Hepatic stellate cell (primary cell): ENCODE results near the gene CCDC92.

Source experiments
- DNase-seq: peaks from one replicate; pipeline ENCODE4 v3.0.0; 2011; ENCODE audit warnings: low spot score

Gene CCDC92

DNA sequence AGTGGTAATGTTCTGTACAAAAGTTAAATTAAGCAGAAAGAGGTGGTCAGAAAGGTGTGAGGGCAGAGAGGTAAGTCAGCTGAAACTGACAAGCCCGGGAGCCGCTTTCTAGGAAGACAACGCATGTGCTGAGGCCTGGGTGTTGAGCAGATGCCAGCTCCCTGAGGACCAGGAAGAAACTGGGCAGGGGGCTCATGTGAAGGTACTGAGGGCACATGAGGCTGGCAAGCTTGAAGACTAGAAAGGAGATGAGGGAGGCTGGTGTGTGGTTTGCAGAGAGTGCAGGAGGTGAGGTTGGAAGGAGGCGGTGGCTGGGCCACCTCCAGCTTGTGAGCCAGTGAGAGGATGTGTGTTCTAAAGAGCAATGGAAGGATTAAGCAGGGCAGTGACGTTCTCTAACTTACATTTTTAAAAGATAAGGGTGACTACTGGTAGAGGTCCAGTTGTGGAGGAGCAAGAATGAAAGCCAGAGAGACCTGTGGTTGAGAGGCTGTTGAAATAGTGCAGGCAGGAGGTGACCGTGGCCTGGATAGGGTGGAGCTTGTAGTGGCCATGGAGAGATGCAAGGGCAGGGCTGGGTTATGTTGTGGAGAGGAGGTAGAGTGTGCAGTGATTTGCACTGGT is 29.5 kb upstream of the CCDC92 start:
- no peak for DNase-seq

DNA sequence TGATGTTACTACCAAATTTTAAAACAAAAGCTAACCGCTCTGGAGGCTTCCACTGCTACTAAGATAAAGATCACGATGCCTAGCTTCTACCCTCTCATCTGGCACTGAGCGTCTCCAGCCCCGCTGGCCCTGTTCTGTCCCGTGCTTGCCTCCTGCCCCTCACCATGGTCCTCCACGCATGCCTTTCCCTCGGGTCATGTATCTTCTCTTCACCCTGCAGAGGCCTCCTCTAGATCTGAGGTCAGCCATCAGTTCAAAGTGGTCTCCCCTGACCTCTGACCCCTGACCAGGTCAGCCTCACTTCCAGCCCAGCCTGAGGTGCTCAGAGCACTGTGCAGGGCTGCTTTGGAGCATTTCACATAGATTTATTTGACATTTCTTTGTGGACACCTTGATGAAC is 28.7 kb upstream of the CCDC92 start:
- no peak for DNase-seq

DNA sequence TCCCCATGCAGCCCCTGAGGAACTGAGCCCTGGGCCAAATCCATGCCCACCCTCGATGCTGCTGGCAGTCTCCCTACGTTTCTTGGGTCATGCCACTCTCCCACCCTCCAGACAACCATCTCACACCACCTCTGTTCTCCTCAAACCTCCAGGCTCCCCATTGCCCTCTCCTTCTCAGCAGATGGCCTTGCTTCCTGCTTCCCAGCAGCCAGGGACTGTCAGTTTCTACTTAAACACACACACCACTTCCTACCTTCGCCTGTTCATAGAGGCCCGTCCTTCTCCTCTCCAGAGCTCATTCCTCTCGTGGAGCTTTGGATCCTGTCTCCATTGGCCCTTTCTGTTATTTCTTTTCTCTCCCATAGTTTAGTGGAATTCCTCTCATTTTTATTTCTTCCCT is 27.5 kb upstream of the CCDC92 start:
- no peak for DNase-seq

DNA sequence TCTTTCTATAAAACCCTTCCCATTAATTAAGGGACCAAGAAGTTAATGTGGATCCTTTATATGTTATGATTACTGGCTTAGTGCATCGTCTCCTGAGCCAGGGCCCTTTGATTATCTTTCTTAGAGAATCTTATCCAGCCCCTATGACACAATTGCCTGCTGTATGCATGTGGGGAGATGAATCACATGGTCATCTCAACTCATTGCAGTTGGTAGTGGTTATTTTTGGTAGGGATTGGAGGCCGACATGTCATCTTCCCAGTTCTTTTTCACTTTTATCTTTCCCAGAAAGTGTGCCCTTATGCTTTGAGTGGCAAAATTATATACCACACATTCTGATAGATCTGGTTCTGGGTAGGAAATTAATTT is 26.3 kb upstream of the CCDC92 start:
- DNase-seq, result peak; percentile 29

DNA sequence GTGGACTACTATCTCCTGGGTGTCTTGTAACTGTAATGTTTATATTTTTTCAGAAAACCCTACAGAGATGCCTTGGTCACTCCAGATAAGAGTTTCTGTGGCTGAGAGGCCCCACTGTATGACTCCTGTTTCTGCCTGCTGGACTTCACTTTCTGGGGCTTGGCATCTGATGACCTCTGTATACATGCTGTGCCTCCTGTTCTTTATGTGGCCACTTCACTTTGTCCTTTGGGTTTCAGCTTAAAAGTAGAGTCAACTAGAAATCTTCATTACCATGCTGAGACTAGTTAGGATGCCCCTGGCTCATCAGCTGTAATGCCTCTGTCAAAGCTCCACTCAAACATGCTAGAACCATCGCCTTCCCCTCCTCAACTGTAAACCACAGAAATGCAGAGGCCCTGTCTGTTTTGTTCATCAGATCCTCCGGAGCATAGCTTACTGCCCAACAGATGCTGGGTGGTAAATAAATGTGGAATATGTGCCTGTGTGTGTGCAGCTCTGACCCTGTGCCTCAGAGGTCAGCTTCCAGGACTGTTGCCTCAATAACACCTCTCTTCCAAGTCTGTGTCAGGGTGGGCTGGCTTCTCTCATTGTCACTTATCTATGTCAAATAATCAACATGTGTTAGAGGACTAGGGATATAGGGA is 25.8 kb upstream of the CCDC92 start:
- no peak for DNase-seq

DNA sequence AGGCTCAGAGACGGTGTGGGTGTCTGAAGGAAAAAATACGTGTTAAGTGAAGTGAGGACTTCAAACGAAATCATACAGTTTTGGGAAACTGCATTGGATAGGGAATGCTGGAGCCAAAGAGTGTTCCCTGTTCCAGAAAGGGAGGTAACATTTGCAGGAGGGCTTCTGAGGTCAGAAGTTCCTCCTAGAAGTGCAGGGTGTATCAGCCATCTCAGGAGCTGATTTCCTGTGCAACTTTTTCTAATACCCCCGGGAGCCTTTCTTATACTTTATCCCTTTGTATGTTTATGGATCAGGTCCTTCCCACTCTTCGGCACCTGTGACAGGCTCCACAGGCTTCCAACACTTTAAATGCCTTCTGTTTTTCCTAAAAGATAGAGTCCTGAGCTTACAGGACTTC is 25.3 kb upstream of the CCDC92 start:
- DNase-seq, result no peak

DNA sequence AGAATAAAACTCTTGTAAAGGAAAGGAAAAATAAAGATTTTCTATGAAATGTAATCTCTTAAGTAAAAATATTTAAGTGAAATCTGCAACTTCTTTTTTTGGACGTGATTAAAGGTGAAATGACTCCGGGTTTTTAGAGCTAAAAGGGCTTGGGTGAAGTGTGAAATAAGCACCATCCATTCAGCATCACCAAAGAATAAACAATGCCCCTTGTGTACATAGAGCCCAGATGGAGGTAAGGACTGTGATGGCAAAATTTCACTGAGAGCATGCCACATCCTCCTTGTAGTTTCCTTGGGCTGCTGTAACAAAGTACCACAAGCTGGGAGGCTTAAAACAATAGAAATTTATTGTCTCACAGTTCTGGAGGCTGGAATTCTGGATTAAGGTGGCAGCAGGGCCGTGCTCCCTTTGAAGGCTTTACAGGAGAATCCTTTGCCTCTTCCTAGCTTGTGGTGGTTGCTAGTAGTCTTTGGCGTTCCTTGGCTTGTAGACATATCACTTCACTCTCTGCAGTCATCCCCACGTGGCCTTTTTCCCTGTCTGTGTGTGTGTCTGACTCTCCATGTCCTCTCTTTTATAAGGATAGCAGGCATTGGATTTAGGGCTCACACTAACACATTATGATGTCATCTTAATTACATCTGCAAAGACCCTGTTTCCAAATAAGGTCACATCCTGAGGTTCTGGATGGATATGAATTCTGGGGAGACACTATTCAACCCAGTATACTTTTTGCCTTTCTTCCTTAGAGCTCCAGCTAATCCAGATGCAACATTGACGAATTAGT is 24.6 kb upstream of the CCDC92 start:
- no peak for DNase-seq

GRCh38 chr12:123996581-123996980 is 23.9 kb upstream of the CCDC92 start:
- no peak for DNase-seq

DNA sequence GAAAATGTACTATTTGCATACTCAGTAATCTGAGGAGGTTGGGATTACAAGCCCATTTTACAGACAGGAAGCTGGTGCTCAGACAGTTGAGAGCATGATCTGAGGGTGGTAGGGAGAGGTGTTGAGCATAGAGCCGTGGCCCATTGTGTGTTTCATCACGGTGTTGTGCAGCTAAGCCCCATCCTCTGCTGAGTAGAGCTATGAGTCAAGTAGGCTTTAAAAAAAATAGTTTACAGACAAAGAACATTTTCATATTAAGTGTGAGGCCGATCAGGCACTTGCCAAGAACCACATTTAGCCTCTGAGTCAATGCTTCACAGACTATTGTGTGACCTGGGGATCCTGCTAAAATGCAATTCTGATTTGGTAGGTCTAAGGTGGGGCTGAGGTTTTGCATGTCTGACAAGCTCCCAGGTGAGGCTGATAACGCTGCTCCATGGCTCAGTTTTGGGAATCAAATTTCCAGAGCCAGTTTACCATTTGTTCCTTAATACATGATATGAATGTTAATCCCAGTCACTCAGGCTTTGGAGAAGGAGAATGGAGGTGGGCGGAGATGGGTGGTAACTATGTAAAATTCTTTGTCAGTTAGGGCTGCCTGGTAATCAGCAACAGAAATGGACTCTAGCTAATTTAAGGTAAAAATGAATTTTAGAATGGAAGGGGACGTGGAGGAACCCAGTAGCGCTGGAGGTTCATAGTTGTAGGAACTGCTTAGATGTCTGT is 22.6 kb upstream of the CCDC92 start:
- DNase-seq, result no peak

- DNase-seq, result no peak
These were observed 19.6 kb upstream of the CCDC92 start for GRCh38 chr12:123992118-123992825.

- DNase-seq, result no peak
These were observed 18.8 kb upstream of the CCDC92 start for GRCh38 chr12:123991372-123991951.

DNA sequence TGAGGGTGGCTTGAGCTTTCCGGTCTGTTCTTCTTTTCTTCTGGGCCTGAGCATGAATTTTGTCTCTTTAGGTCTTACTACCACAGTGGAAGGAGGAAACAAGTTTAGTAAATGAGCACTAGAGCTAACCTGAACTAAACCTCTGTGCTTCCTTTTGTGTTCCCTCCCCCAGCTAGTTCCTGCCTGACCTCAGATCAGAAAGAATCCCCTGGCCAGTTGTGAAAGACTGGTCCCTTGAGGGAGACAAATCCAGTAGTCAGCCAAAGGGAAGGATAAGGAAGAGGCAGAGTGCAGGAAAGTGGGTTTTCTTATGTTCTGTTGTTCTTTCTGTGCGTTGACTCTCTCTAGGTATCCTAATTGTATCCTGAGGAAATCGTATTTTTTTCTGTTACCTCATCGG is 17.9 kb upstream of the CCDC92 start:
- peak; percentile 43 for DNase-seq

DNA sequence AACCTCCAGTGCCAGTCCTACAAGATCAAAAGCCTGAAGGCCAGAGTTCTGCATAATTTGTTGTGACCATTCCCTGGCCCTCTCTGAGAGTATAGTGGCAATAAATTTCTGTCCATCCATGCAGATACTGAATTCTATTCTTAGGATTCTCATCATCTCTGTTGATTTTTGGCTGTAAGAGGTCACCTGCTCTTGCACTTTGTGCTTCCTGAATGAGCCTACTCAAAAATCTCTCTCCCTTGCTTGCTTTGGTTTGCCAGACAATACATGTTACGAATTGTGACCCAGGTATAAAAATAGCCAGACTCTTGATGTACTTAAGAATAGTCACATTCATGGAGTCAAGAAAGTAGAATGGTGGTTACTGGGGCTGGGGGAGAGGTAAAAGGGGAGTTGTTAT is 17.1 kb upstream of the CCDC92 start:
- no peak for DNase-seq

- no peak for DNase-seq
These were observed 16.5 kb upstream of the CCDC92 start for GRCh38 chr12:123989168-123989567.

DNA sequence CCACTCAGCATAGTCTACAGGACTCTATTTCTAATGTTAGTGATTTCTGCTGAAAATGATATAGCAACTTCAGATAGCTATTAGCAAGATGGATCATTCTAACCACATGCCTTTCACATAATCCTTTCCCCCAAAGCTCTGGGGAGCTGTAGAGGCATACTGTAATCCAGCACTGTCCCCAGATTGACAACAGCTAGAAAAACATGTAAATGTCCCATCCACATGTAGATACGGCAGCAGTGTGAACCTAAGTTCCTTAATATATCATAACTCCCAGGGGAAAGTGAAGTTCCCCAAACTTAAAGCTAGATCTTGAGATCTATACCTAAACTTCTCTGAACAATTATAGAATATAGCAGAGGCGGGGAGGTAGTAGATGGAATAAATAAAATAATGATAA is 14.4 kb upstream of the CCDC92 start:
- DNase-seq, result no peak

- no peak for DNase-seq
These were observed 13.8 kb upstream of the CCDC92 start for GRCh38 chr12:123986374-123986965.

- DNase-seq, result no peak
These were observed 12.3 kb upstream of the CCDC92 start for GRCh38 chr12:123984903-123985302.

- DNase-seq, result peak; percentile 27
These were observed 11.3 kb upstream of the CCDC92 start for GRCh38 chr12:123983822-123984485.

DNA sequence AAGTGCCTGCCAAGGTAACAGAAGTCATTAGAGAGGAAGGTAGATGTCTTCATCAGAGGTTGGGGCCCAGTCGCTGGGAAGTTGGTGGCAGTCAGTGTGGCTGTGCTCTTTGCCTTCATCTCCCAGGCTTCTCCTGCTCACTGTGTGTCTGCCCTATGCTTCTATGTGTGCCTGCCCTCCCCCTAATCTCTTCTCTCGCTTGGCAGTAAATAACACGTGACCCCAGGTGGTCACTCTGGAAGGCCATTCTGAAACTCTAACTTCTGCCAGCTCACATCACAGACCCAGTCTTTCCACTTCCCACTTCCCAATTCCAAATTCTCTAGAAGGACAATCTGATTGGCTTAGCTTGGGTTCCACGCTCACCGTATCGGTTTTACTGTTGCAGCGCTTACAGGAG is 9.6 kb upstream of the CCDC92 start:
- DNase-seq, result no peak

GRCh38 chr12:123979566-123979965 is 6.9 kb upstream of the CCDC92 start:
- no peak for DNase-seq
